Measurements from ENCODE around the gene TMCC3. TPM values are rescaled to one million over a fixed set of nuclear protein-coding genes. Genes with fewer than 3 reads are reported as not detected.

The TMCC3 gene
- total RNA-seq, 1 donor, result 1.7 TPM

DNA sequence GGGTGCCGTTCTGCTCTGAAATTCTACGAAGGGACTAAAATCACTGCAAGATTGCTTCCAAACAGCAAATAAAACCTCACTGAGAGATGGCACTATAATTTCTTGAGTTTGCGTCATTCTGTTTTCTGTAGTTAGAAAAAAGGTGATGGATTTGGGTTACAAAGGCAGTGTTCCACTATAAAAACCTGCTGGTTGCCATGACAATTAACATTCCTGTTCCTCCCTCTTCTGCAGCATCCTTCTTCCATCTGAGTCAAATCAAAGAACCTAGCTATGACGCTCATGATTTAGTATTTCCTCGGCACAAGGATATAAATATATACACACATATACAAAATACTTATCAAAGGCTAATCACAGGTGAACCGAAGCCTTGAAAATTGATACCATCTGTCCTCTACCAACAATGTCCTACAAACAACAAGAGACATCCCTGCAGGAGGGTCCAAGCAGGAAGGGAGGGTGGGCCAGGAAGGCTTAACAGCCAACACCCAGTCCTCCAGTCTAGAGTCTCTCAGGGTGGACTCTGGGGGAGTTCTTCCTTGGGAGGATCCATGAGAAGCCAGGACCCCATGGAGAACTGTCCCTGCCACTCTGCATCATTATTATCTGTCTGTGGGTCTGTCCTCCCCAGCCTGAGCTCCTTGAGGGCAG, 21.4 kb downstream of the TMCC3 start:
- no peak overlapping the region for H3K4me3 ChIP-seq (ENCODE audit: low read depth, low read length)
- TF ChIP-seq CTCF (IDR thresholded peaks at IDR 0.05; ENCODE audit: insufficient read depth, low read depth, low read length), result no peak
- DNase-seq (ENCODE audit: low read depth), result no peak

DNA sequence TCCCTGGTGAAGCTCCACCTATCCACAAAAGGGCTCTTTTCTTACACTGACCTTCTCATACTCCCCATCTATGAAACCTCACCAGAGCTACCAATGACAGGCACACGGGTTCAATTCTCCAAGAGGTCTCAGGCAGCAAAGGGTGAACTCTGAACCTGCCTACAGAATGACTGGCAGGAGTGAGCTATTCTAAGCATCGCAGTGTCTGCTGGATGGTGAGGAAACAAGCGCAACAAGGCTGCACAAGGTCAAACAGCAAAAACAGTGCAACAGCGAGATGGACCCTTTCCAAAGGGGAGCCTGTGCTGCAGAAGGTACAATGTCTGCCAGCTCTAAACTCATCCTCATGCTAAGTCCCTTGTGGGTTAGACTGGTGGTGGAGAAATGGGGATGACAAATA, 22.0 kb downstream of the TMCC3 start:
- DNase-seq (ENCODE audit: low read depth), result no peak

DNA sequence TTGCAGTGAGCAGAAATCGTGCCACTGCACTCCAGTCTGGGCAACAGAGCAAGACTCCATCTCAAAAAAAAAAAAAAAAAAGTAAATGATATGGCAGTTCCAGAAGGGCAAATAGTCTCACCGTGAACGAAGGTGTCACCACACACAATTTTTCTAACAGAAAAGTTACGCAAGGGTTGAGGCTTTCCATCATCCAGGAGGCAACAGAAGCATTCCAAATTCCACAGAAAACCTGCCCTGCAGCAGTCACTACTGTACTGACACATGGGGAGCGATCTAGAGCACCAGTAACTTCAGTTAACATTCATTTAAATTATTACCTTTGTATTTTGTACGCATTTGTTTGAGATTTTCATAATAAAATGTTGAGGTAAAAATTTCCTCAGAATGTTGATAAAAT, 24.8 kb downstream of the TMCC3 start:
- TF ChIP-seq CTCF (IDR thresholded peaks at IDR 0.05; ENCODE audit: insufficient read depth, low read depth, low read length), result no peak
- no peak for DNase-seq (ENCODE audit: low read depth)
- H3K4me3 ChIP-seq (ENCODE audit: low read depth, low read length), result no peak overlapping the region

More for the DNA sequence above, 22.0 kb downstream of the TMCC3 start:
- TF ChIP-seq CTCF (IDR thresholded peaks at IDR 0.05; ENCODE audit: insufficient read depth, low read depth, low read length), result no peak
- H3K4me3 ChIP-seq (ENCODE audit: low read depth, low read length), result no peak overlapping the region

DNA sequence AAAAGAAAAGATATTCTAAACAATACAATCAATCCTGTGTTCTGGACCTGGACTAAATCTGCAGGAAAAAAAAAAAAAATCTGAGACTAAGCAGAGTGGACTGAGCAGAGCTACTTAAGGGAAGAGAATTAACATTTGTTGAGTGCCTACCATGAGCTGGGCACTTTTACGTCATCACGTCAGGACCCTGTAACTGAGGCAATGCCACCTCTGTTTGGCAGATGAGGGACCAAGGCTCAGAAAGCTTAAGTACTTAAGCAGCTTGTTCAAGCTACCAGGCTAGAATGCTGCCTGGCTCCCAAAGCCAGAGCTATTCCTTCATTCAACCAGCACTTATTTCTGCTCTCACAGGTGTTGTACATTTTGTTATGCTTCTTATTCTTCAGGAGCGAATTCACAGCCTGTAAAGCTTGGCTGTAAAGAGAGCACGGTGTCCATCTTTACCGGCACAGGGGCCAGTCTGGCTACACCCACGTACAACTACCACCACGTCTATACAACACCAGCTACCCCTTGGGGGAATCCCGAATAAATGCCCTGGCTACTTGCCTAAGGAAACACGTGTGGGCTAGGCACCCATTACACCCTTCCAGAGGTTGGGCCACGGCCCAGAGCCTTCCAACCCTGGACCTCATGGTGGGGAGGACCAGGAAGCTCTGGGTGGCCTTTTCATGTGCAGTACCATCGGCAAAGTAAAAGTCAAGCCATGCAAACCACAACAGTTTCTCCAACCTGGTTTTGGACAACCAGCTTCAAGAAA, 27.0 kb downstream of the TMCC3 start:
- no peak overlapping the region for H3K4me3 ChIP-seq (ENCODE audit: low read depth, low read length)
- no peak for TF ChIP-seq CTCF (IDR thresholded peaks at IDR 0.05; ENCODE audit: insufficient read depth, low read depth, low read length)
- no peak for DNase-seq (ENCODE audit: low read depth)

DNA sequence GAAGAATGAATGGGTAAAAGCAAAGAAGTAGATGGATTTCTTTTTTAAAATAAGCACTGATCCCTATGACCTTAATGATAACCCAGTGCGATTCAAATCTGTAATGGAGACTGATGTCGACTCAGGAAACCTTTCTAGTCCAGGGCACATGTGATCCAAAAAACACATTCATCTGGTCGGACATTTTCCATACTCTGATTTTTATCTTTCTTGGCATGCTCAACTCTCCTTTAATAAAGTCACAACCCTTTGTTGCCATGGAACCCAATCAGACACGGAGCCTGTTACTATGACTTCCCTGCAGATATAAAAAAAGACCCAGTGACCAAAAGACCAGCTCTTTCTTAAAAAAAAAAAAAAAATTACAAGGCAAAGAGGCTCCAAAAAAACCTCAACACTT, 27.9 kb downstream of the TMCC3 start:
- H3K4me3 ChIP-seq (ENCODE audit: low read depth, low read length), result no peak overlapping the region
- no peak for TF ChIP-seq CTCF (IDR thresholded peaks at IDR 0.05; ENCODE audit: insufficient read depth, low read depth, low read length)
- DNase-seq (ENCODE audit: low read depth), result peak; percentile 63

GRCh38 chr12:94621662-94622359, 28.5 kb downstream of the TMCC3 start:
- peak; percentile 59 for DNase-seq (ENCODE audit: low read depth)
- no peak for TF ChIP-seq CTCF (IDR thresholded peaks at IDR 0.05; ENCODE audit: insufficient read depth, low read depth, low read length)
- peak overlapping the region; percentile 38 for H3K4me3 ChIP-seq (ENCODE audit: low read depth, low read length)
